Stimulated activated CD4-positive, alpha-beta T cell treated with anti-CD3 and anti-CD28 coated beads, Interleukin-12 subunit alpha, Interleukin-12 subunit beta, amount 100 ng/mL, for 4 hours (primary cell): Measurements from ENCODE around the gene ADGRF4.

Experiments used
- DNase-seq: peaks from one replicate; pipeline ENCODE4 v3.0.0-alpha.2; 2020

Gene ADGRF4, protein sequence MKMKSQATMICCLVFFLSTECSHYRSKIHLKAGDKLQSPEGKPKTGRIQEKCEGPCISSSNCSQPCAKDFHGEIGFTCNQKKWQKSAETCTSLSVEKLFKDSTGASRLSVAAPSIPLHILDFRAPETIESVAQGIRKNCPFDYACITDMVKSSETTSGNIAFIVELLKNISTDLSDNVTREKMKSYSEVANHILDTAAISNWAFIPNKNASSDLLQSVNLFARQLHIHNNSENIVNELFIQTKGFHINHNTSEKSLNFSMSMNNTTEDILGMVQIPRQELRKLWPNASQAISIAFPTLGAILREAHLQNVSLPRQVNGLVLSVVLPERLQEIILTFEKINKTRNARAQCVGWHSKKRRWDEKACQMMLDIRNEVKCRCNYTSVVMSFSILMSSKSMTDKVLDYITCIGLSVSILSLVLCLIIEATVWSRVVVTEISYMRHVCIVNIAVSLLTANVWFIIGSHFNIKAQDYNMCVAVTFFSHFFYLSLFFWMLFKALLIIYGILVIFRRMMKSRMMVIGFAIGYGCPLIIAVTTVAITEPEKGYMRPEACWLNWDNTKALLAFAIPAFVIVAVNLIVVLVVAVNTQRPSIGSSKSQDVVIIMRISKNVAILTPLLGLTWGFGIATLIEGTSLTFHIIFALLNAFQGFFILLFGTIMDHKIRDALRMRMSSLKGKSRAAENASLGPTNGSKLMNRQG

DNA sequence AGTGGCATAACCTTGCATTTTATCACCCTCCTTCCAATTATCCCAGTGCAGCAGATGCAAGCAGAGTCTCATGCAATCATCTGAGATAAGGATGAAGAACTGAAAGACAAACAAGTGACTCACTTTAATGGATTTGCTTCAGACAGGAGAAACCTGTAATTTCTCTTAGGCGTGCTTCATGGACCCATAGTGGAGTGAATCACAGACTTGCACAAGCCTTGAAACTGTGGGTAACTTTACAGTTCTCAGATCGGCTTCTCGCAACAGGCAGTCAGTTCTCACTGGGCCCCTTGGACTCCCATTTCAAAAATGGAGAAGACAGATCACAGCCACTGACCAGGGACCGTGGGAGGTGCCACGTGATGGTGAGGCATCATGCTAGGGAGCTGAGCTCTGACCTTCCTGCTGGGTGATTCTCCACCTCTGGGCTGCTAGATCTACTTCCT is at the start of gene ADGRF4:
Gene ADGRF4, plus strand, starts transcription at position 239 of the 446 bp plus-strand sequence. CDS start 8,666 bp downstream, outside the sequence.
- no peak for DNase-seq

DNA sequence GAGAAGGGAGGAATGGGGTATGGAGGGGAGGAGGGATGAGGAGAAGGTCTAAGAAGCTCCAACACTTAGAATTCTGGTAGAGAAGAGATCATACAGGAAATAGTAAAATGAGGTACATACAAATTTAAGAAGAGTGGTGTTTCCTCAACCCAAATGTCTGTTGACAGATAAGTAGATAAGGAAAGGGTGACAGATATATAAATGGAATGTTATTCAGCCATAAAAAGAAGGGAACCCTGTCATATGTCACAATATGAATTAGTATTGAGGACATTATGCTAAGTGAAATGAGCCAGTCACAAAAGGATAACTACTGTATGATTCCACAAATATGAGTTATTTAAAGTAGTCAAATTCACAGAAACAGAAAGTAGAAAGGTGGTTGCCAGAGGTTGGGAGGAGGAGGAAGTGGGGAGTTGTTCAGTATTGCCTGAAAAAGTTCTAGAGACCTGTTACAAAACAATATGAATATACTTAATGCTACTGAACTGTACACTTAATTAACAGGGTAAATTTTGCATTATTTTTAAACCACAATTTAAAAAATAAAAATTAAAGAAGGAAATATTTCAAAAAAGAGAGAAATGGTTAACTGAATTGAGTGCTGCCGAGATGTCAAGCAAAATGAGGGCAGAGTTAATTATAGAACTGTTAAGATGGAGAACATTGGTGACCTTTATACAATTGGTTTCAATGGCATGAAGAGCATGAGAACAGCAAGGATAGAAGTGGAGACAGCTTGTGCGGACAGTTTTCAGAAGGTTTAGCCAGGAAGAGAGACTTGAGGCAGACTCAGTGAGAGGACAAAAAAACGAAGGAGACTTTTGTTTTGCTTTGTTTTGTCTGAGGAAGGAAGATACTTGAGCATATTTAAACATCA is 47.6 kb upstream of the ADGRF4 start:
- DNase-seq, result no peak

DNA sequence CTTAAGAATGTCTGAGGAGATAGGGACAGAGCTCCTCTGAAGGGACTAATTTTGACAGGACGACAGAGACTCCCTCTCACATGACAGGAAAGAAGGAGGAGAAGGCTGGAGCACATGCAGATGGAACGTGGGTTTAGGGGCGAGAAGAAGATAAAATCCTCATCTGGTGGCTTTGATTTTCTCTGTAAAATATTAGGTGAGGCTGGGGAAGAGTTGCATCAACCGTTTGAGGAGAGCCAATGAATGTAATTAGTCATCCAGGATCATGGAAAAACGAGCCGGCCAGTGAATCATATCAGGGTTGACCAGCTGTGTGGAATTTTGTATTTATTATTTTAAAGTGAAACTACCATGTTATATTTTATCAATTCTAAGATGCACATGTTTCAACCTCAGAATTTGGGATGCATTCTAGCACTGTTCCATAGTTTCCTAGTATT is 46.9 kb upstream of the ADGRF4 start:
- no peak for DNase-seq

DNA sequence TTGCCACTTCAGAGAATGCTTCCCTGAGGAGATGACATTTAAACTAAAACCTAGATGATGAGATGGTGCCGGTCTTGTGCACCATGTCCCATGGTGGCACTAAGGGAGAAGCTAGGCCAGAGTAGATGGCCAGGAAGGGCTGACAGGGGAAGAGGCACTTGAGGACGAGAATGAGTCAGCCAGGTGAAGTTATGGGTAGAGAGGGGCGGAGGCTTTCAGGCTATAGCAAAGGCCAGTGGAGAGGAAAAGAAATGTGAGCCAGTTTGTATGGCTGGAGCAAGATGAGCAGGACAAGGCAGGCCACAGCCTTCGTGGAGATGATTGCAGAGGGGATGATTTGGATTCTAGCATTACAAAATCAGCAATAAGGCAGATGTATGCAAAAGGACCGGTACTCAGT is 44.7 kb upstream of the ADGRF4 start:
- no peak for DNase-seq

DNA sequence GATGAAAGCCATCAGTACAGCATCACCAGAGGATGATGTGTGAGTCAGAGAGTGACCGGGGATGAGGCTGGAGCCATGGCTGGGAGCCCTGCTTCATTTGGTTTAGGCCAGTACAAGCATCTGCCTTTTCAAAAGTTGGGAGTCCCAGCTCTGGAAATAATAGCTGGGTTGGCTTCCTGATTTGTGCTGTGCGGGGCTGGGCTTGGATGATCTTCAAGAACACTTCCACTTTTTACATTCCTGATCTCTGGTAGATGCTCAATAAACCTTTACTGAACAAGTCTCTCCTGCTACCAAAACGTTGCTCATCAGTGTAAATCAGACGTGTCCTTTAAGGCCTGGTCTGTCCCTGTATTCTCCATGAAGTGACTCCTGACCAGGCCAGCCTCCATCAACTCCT is 44.1 kb upstream of the ADGRF4 start:
- DNase-seq, result no peak

DNA sequence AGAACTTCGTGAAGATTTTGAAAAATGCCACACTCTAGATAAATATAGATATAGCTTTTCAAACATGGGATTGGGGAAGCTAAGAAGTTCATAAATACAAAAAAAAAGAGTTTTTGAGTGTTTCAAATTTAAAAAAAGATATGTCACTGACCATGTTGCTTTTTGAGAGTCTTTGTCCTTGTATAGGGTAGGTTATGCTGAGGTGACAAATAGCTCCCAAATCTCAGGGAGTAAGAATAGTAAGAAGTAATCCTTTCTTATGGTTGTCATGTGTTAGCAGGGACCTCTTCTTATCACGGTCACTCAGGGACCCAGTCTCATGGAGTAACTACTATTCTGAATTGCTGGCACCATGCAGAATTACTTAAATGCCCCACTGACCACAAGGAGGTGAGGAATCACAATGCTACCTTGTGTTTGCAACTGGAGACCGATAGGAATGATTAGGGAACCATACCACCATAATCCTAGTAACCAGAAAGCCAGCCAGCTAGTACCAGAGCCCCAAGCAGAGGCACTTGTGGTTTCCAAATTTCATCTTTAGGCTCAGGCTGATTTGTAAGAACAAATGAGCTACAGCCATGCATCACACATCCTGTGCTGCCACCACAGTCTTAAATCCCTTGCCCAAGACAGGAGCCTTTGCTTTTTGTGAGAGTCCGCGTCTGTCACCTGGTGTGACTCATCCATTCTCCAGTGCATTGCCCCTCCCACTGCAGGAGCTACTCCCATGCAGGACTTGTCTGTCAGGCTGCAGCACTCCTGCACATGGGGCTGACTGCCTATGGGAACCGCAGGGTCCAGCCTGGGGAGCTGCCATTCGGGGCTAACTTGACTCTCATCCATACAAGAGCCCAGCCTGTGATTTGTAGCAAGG is 42.4 kb upstream of the ADGRF4 start:
- no peak for DNase-seq

DNA sequence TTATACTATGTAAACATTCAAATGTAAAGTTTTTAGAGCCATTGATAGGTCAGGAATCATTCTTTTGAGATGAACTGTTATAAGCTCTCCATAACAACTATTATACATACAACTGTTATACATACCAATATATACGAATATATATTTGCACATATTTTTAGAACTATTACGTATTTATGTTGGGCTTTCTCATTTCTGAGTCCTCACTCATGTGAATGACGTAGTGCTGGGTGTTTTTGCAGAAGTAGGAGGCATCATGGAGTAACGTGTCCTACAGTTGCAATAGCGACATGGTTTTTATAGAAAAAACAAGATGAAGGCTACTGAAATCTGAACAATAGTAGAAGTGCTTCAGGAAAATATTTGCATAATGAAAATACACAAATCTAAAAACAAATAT is 36.4 kb upstream of the ADGRF4 start:
- no peak for DNase-seq

DNA sequence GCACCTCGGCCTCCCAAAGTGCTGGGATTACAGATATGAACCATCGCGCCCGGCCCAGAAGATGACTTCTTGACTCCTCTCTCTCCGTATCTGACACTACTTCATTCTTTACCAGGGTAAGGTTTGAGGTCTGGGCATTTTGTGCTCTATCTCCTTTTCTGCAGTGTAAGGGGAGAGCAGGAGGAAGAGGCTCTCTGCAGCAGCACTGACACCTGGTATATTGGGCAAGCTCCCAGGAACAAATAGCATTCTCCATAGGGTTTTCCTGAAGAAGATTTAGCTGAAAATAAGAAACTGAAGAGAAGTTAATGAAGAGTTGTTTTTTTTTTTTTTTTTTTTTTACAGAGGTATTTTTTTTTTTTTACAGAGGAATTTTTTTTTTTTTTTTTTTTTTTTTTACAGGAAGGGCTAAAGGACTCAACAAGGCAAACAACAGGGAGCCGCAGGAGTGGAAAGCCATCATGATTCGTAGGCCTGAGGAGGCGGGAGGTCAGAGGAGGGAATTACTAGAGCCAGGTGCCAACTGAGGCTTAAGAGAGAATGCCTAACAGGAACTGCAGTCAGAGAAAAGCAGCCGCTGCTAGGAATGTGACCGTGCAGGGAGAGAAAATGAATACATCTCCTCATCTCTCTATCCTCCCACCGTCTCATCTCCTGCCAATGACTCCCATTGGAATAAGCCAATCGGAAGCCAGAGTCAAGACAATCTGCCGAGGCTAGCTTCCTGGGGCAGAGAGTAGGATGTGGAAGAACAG is 34.7 kb upstream of the ADGRF4 start:
- no peak for DNase-seq

DNA sequence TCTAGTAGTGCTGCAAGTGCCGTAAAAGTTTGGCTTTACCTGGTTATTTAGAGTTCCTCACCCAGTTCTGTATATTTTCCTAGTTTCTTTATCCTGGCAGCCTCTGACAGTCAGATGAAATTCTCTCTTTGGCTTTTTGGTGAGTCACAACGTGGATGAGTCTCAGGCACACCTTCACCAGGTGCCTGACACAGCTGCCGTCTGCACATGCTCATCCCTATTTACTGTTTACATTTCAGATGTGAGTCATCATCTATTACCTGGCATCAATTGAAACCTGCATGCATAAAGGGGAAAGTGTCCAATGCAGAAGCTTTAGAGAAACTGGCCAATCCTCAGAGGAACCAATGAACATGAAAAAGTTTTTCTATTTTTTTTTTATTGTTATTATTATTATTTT is 33.3 kb upstream of the ADGRF4 start:
- no peak for DNase-seq

DNA sequence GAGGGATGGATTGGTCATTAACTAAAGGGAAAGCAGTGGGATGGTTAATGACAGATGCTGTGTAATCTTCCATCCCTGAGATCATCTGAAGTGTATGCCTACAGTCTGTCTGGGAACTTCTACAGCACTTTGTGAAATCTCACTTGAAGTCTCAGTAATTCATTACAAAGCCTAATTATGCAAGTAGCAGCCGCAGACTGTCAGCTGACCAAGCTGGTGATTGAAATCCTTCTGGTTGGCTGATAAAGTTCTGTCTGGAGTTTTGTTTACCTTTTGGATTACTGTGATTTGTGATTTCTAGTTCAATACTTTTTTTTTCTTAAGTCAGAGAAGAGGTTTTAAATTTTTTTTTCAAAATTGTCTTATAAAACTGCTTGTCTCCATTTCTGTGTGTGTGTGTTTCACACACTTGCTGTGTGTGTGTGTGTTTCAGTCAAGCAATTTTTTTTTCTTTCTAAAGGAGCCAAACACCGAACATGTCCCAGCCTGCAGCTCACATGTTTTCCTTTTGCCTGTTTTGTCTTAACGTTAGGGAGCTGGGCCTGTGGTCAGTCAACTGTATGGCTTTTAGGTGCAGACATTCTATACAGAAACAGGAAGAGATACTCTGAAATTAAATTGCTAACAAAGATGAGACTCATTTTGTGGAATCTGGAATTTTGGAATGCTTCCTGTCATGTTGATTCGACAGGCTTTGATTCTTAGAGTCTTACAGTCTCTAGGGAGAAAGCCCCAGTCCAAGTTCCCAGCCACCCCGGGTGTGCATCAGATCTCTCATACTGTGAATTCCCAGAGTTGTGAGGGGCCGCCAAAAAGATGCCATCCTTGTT is 28.5 kb upstream of the ADGRF4 start:
- DNase-seq, result no peak

DNA sequence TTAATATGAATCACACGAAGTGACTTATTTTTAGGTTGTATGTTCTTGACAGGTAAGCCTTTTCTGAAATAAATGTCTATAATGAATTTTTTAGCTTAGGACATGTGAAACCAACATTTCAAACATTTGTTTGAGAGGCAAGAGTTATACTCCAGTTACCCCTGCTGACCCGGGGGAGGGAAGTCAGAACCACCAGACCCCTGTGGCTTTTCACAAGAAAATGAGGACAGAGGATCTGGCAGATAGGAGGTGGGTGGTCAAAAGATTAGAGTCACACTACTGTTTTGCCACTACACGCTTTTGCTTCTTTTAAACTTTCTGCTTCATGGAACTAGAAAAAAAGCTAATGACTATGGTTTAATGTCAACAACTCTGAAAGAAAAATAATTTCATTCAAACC is 27.5 kb upstream of the ADGRF4 start:
- no peak for DNase-seq

DNA sequence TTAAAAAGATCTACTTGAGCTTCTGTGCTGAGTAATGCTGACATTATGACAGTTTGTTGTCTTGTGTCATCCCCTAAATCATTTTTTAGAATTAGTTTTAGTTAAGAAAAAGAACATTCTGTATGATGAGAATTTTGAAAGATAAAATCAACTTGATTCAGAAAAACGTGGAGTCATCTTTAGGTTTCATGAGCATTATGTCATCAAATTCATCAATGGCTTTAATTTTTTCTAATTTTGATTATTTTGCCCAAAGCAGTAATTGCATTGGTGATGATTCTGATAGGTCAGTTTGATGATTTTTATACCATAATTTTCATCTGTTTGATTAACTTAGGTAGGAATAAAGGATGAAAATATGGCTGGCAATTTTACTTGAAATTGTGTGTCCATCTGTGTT is 26.6 kb upstream of the ADGRF4 start:
- DNase-seq, result no peak

DNA sequence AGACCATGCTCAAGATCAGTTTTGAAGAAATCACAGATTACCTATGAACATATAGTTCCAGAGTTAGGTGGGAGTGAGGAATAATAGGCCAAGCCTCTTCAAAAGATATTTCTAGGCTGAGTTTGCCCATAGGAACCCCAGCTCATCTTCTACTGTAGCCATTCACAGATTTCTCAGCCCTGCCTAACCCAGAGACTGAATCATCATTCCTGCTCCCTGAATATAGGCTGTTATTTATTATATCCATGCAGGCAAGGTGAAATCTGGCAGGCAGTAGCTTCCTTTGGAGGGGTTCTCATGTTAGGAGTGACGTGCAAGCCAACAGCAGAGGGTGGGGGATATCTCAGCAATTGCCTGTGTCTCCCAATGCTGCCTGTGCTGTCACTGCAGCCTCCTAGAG is 25.6 kb upstream of the ADGRF4 start:
- no peak for DNase-seq

DNA sequence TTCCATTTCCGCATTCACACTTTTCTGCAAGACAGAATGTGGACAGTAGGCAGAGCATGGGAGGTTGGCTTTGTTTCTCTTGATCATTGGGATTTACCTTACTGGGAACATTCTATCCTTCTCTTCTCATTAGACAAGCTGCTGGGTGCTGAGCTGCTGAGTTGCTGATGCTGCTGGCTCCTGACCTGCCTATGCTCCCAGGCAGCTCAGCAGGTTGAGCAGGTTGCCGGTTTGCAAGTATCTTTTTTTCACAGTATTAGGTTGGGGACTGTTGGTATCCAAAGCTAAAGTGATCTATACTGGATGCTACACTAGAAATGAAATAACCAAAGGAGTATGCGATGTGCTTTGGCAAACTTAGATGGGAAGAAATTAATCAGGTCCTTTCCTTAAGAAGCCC is 23.7 kb upstream of the ADGRF4 start:
- no peak for DNase-seq

DNA sequence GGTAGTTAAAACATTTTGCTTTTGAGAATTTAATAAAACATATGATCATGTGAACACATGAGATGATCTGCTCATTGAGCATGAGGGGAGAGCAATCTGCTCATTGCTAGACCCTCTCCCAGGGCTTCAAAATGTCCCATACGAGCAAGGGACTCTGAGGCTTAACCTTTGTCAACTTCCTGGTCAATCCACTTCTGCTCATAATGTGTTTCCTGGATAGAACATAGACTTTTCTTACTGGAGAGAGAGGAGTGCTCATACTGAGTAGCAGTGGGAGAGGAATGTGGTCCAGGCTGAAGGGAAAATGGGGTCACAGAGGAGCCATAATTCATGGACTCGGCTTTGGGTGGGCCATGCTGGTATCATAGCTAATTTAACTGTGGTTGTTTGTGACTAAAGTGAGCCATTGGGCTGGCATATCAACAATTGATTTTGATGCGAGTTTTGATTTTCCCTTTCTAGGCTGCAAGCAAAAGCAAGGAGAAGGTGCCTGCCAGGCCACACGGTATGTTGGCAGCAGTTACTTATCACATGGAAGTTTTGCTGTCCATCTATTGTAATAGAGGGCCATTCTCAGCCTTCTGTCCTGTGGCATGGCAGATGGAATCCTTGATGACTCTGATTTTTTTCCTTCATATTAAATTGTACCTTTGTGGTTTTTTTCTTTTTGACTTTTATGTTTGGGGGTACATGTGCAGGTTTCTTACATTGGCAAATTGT is 20.8 kb upstream of the ADGRF4 start:
- no peak for DNase-seq

DNA sequence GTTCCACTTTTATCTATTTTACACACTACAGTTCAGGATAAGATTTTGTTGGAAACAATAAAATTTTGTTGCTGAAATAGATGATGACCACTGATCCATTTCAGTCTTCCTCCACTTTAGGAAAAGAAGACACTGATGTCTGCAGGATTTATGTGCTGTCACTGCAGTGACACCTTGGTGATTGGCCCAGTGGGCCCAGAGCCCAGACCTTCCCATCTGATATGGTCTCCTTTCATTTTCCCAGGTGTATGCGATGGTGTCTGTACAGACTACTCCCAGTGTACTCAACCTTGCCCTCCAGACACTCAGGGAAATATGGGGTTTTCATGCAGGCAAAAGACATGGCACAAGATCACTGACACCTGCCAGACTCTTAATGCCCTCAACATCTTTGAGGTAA is 19.6 kb upstream of the ADGRF4 start:
- no peak for DNase-seq

DNA sequence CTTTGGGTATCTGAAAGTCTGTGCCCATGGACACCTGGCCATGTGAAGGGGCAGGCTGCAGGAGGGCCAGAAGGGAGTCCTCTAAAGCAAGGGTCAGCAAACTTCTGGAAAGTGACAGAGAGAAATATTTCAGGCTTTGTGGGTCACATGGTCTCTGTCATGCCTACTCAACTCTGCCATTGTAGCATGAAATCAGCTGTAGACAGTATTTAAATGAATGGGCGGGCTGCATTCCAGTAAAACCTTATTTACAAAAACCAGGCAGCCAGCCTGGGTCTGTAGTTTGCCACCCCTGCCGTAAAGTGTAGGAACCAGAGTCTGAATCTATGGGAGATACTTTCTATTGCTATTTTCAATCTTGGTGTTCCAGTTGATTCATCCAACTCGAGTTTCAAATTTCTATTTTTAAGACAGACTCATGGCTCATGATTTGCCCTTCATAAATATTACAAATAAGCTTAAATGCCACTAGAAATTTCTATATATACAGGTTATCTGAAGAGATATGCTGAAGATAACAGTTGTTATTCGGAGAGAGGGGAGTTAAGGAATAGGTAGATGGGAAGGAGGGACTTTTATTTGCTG is 19.0 kb upstream of the ADGRF4 start:
- DNase-seq, result no peak

DNA sequence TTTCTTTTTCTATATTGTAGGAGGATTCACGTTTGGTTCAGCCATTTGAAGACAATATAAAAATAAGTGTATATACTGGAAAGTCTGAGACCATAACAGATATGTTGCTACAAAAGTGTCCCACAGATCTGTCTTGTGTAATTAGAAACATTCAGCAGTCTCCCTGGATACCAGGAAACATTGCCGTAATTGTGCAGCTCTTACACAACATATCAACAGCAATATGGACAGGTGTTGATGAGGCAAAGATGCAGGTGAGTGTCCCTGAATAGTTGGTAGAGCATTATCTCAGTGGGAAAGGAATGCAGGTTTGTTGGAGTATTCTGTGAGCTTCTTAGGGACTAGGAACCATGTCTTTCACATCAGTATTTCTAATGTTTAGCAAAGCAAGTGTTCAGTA is 18.3 kb upstream of the ADGRF4 start:
- no peak for DNase-seq

DNA sequence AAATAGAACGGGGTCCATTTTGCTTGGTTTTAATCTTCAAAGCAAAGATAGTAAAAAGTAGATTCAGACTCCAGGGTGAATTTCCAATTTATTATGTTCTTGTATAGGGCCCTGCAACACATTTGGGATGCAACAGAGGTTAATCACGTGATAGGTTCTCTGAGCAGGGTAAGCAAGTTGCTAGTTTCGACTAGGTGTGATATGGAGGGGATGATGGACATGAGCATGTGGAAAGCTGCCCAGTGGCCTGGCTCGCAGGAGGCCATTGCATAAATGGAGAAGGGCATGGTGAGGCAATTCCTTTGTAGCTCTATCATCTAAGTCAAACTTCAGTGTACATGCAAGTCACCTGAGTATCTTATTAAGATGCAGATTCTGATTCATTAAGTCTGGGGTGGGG is 17.7 kb upstream of the ADGRF4 start:
- DNase-seq, result no peak
